EL (cell line): ENCODE results near the gene URM1.
A peak's percentile ranks its signal among the peaks of the same experiment; 100 is the strongest.
"Not testable (repeated sequence)": the region's sequence is repeated elsewhere in the genome, so short reads cannot be mapped to it uniquely, and the experiment has no call there.

Source experiments
- DNase-seq: peaks from one replicate; pipeline ENCODE4 v3.0.0-alpha.2; 2016

The URM1 gene

GRCh38 chr9:128411364-128412119 is 40.4 kb downstream of the URM1 start:
- DNase-seq, result no peak

GRCh38 chr9:128412120-128412790 is 41.1 kb downstream of the URM1 start:
- peak; percentile 45 for DNase-seq

- DNase-seq, result not testable (repeated sequence)
These were observed 42.6 kb downstream of the URM1 start for GRCh38 chr9:128413728-128414127.

- DNase-seq, result no peak
These were observed 43.3 kb downstream of the URM1 start for GRCh38 chr9:128414461-128414860.

- no peak for DNase-seq
These were observed 44.1 kb downstream of the URM1 start for GRCh38 chr9:128415281-128415680.

- no peak for DNase-seq
These were observed 44.8 kb downstream of the URM1 start for GRCh38 chr9:128416014-128416413.

- no peak for DNase-seq
These were observed 45.4 kb downstream of the URM1 start for GRCh38 chr9:128416432-128417019.

GRCh38 chr9:128419061-128419925 is 48.1 kb downstream of the URM1 start:
- DNase-seq, result peak; percentile 39

GRCh38 chr9:128420060-128420650 is 49.0 kb downstream of the URM1 start:
- peak; percentile 77 for DNase-seq

GRCh38 chr9:128420651-128421481 is 49.7 kb downstream of the URM1 start, which contains the start of gene CERCAM:
Gene CERCAM (plus strand): TSS chr9:128420857. CDS start chr9:128420878, 21 bp downstream.
- DNase-seq, result peak; percentile 67

- peak; percentile 51 for DNase-seq
These were observed 50.4 kb downstream of the URM1 start for GRCh38 chr9:128421482-128421996.

- DNase-seq, result not testable (repeated sequence)
These were observed 51.0 kb downstream of the URM1 start for GRCh38 chr9:128422022-128422782.

- DNase-seq, result no peak
These were observed 51.6 kb downstream of the URM1 start for GRCh38 chr9:128422783-128423150.

GRCh38 chr9:128423356-128423755 is 52.2 kb downstream of the URM1 start:
- DNase-seq, result peak; percentile 23

- no peak for DNase-seq
These were observed 53.1 kb downstream of the URM1 start for GRCh38 chr9:128424268-128424780.

GRCh38 chr9:128428644-128429512 is 57.7 kb downstream of the URM1 start:
- DNase-seq, result no peak

- DNase-seq, result no peak
These were observed 58.4 kb downstream of the URM1 start for GRCh38 chr9:128429513-128430086.

- DNase-seq, result no peak
These were observed 60.0 kb downstream of the URM1 start for GRCh38 chr9:128431207-128431606.

- DNase-seq, result no peak
These were observed 63.2 kb downstream of the URM1 start for GRCh38 chr9:128434340-128434739.
